Glomerular visceral epithelial cell (primary cell): ENCODE measurements around the gene EFEMP2.

Experiments
- DNase-seq: peaks from one replicate; pipeline ENCODE4 v3.0.0-alpha.2; 2016; ENCODE audit errors: extremely low spot score

The EFEMP2 gene

DNA sequence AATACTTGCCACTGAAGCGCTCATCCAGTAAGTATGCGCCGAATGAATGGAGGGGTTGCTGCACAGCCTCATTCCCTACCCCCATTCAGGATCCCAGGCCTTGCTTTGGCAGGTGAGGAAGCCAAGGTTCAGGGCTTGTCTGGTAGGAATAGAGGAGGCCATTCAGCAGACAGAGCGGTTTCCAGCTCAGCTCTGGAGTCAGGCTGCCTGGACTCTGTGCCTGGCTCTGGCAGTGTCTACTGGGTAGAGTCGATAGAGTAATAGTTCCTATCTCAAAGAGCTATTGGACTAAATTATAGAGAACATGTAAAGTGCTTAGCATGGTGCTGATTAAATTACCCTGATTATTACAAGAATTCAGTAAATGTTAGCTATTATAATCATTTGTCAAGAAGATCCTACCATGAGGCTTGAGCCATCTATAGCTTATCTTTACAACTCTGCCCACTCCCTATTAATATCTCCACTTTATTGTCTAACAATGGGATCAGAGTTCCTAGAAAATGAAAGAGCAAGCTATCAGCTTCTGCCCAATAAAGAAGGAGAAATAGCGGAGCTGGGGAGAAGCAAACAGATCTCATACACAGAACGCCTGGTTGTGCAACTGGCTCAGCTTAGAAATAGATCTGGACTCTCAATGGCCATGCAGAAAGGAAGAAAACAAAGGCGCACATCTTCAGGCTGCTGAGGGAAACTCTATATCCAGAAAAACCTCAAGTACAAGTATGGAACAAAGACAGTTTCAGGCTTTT, 45.4 kb downstream of the EFEMP2 start:
- no peak for DNase-seq

GRCh38 chr11:65822776-65823528, 49.6 kb downstream of the EFEMP2 start:
- no peak for DNase-seq

- DNase-seq, result no peak
Measured at GRCh38 chr11:65821107-65821506, 51.5 kb downstream of the EFEMP2 start.

DNA sequence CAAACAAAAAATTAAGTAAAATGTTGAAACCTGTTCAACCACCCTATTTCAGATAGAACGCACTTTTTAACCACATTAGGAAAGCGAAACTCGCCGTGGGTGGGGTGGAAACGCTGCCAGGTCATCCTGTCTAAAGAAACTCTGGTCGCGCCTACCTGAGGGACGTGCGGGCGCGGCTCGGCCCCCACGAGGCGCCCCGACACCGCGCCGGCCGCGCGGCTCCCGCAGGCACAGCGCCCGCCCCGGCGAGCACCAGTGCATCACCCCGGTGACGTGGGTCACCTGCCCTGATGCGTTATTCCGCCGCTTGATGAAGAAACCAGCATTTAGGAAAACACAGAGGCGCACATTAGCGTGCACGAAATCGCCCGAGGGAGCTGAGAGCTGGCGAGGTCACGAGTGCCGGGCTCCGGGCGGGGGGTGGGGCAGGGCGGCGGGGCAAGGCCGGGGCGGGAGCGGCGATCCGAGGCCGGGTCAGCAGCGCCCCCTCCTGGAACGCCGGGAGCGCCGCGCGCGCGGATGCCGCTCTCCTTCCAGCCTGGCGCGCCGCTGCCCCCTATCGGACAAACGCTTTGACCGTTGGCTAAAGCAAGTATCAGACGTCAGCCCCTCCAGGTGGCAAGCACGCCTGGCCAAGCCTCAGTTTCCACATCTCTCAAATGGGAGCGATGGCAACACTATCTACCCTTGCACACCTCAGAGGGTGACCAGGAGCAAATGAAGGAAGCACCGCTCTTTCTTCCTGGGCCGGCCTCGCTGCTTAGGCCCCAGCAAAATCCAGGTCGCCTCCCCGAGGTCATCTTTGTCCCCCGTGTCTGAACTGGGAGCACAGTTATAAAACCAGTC, 54.5 kb downstream of the EFEMP2 start:
- peak; percentile 86 for DNase-seq

DNA sequence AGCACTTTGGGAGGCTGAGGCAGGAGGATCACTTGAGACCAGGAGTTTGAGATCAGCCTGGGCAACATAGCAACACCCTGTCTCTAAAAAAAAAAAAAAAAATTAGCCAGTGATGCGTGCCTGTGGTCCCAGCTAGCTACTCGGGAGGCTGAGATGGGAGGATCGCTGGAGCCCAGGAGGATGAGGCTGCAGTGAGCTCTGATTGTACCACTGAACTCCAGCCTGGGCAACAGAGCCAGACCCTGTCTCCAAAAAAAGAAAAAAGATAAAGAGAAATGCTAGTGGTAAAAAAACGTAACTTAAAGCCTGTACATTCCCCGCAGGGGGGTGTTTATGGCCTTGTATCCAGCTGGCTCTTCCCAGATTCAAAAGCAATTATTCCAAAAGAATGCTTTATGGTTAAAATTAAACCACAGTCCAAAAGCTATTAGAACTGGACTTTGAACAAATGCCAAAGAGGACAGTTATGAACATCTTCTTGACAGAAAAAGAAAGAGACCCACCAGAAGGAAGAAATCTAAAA, 55.2 kb downstream of the EFEMP2 start:
- peak; percentile 22 for DNase-seq

DNA sequence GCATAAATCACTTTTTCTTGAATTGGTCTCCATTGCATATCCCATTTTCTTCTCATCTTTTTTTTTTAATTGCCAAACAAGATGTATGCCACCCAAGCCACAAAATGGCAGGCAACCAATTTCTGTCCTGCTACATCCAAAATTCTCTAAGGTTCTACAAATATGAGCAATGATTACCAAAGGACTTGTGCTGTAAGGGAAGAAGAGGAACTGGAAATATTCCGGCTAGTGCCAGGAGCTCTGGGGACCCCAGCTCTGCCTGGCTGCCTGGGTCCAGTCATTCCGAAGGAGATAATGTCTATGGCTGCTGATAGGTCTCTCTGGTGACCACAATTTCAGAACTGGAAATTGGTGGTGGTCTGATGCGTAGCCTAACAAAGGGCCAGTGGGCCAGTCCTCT, 55.9 kb downstream of the EFEMP2 start:
- no peak for DNase-seq
